Prostate gland (tissue), 2 donors: ENCODE data around the gene CRLF3.

Source experiments
- CTCF ChIP-seq, 4 experiments: fragments of 200-600 bp in 2 of 4; fragments of 450-650 bp in 2 of 4; sonication (generic) in 2 of 4; IDR thresholded peaks; 1 replicate in 3 of 4; 2 replicates in 1 of 4; pipeline ENCODE4 v1.5.1; 2016 to 2019; ENCODE audit warnings: antibody characterized with exemption in 4 of 4, mild to moderate bottlenecking in 2 of 4, moderate library complexity in 2 of 4
- POLR2A ChIP-seq: fragments of 450-650 bp; IDR thresholded peaks from one replicate; pipeline ENCODE4 v1.6.1; 2016; ENCODE audit warnings: antibody characterized with exemption, mild to moderate bottlenecking
- POLR2AphosphoS5 ChIP-seq: sonication (generic); formaldehyde crosslinking; IDR thresholded peaks from one replicate; pipeline ENCODE4 v1.6.1; 2017; ENCODE audit warnings: antibody characterized with exemption

DNA sequence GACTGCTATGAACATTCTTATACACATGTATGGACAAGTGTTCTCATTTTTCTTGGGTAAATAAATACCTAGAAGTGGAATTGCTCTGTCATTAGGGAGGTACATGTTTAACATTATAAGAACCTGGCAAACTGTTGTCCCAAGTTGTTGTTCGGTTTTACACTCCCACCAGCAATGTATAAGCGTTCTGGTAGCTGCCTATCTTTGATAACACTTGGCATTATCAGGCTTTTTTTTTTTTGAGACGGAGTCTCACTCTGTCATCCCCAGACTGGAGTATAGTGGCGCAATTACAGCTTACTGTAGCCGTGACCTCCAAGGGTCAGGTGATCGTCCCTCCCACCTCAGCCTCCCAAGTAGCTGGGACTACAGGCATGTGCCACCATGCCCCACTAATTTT is 23.5 kb upstream of the CRLF3 start:
- TF ChIP-seq CTCF (IDR thresholded peaks at IDR 0.05) (no peak), POLR2A (no peak), POLR2AphosphoS5 (no peak)
